Right lobe of liver (tissue), 6 donors: Measurements from ENCODE around the gene ZDHHC6. TPM values are rescaled to one million over a fixed set of nuclear protein-coding genes. Genes with fewer than 3 reads are reported as not detected.

Experiments
- ATAC-seq, 4 donors: fragments of 200-7000 bp; cut with Tn5 transposase; one replicate each; pipeline ENCODE4 v1.9.1; 2020; ENCODE audit warnings: mild to moderate bottlenecking in 4 of 4, moderate library complexity in 4 of 4
- DNase-seq, 3 donors: peaks; one replicate each; pipeline ENCODE4 v3.0.0-alpha.2; 2020
- H3K27ac ChIP-seq, 3 donors: fragments of 200-600 bp; one replicate each; pipeline ENCODE4 v1.8.0; 2022
- H3K27me3 ChIP-seq, 2 donors: fragments of 200-600 bp; one replicate each; pipeline ENCODE4 v1.8.0; 2022
- H3K36me3 ChIP-seq, 4 donors: fragments of 200-600 bp; sonication (generic) in 1 of 4; one replicate each; pipeline versions ENCODE4 v1.5.1 to v1.8.0; 2017 to 2022; ENCODE audit warnings: control low read depth in 1 of 4
- H3K4me1 ChIP-seq, 4 donors: fragments of 200-600 bp; sonication (generic) in 1 of 4; one replicate each; pipeline versions ENCODE4 v1.5.1 to v1.8.0; 2017 to 2022; ENCODE audit warnings: control low read depth in 1 of 4
- H3K4me3 ChIP-seq, 3 donors: fragments of 200-600 bp; one replicate each; pipeline ENCODE4 v1.8.0; 2022
- H3K9me3 ChIP-seq, 4 donors: fragments of 200-600 bp; sonication (generic) in 1 of 4; one replicate each; pipeline versions ENCODE4 v1.5.1 to v1.8.0; 2017 to 2022; ENCODE audit warnings: control low read depth in 1 of 4
- CTCF ChIP-seq, 4 donors: fragments of 200-600 bp in 3 of 4; fragments of 450-650 bp in 1 of 4; IDR thresholded peaks; one replicate each; pipeline versions ENCODE4 v1.5.1 to v1.8.0; 2016 to 2022; ENCODE audit warnings: antibody characterized with exemption in 4 of 4, mild to moderate bottlenecking in 2 of 4
- POLR2A ChIP-seq: fragments of 450-650 bp; IDR thresholded peaks from one replicate; pipeline ENCODE4 v1.6.1; 2017; ENCODE audit warnings: antibody characterized with exemption, mild to moderate bottlenecking
- WGBS: methylation state at CpG from one replicate; pipeline ENCODE4 v1.1.6; 2018; ENCODE audit warnings: low coverage, low lambda C conversion rate; ENCODE audit not compliant: insufficient coverage; ENCODE audit errors: missing lambda C conversion rate; 5-methylcytosine and 5-hydroxymethylcytosine counted together
- intact Hi-C, 2 donors: fragments of 100-400 bp; cut with DNase I; formaldehyde crosslinking; loops; one replicate each; pipeline versions ENCODE4 v1.11.2 to v1.14.1; 2022
- total RNA-seq, 6 experiments: library from RNA; depleted of rRNA in 2 of 6; stranded (reverse); fragments of >200 nt in 2 of 6; fragmentation: NEBNext Ultra II Directional in 3 of 6; extraction: Animal tissue kit (Norgen Biotek cat#: 25700) in 3 of 6; gene quantifications; one replicate each; pipeline versions ENCODE4 v1.1.0 to v1.2.4, GENCODE V29; 2016 to 2023
- donor health status: DM: no; HTN: yes; CAD: no.
- donor health status: DM: no; HTN: no; CAD: no.
- donor health status: DM: no; HTN: no; CAD: no.
- donor health status: DM: no; HTN: yes; CAD: no.
- donor health status: DM: no; HTN: yes; CAD: no.

The ZDHHC6 gene
- total RNA-seq, 6 experiments from 2014 or later, result 12.2 to 23.0 (median 16.0) TPM

- intact Hi-C loops, result no loop called here
- WGBS, result 75% methylated on average over 1 of the region's 1 CpG
- TF ChIP-seq POLR2A, result no peak
- Histone ChIP-seq H3K9me3 (no peaks in the 10 kb centered on the region), H3K4me1 (peaks cover 0 to 6% (median 3%) of the 10 kb centered on the region in 4 donors), H3K36me3 (peaks cover 0 to 60% (median 7%) of the 10 kb centered on the region in 4 donors), H3K4me3 (no peak overlapping the region), H3K27me3 (no peaks in the 10 kb centered on the region), H3K27ac (no peak overlapping the region)
- DNase-seq, result no peak
- no peak for ATAC-seq
Observed at GRCh38 chr10:112441520-112441919, 5.2 kb downstream of the ZDHHC6 start.

GRCh38 chr10:112438356-112438755 is 8.4 kb downstream of the ZDHHC6 start:
- Histone ChIP-seq H3K4me3 (no peak overlapping the region), H3K27me3 (no peaks in the 10 kb centered on the region), H3K4me1 (no peaks in the 10 kb centered on the region), H3K27ac (no peak overlapping the region), H3K36me3 (peaks cover 0 to 66% (median 7%) of the 10 kb centered on the region in 4 donors), H3K9me3 (no peaks in the 10 kb centered on the region)
- intact Hi-C loops, result no loop called here
- TF ChIP-seq CTCF (IDR thresholded peaks at IDR 0.05) (no peak), POLR2A (no peak)
- WGBS, result 85% methylated on average over 4 of the region's 4 CpGs
- ATAC-seq (no peak), DNase-seq (no peak)

GRCh38 chr10:112434988-112435619 is 11.6 kb downstream of the ZDHHC6 start:
- DNase-seq (no peak), ATAC-seq (peak; percentile 43 to 69 (median 64))

GRCh38 chr10:112433136-112433535 is 13.6 kb downstream of the ZDHHC6 start:
- TF ChIP-seq POLR2A (no peak), CTCF (IDR thresholded peaks at IDR 0.05) (no peak)
- Histone ChIP-seq H3K27me3 (no peaks in the 10 kb centered on the region), H3K36me3 (peaks cover 0 to 61% (median 5%) of the 10 kb centered on the region in 4 donors), H3K27ac (no peak overlapping the region), H3K9me3 (no peaks in the 10 kb centered on the region), H3K4me3 (no peak overlapping the region), H3K4me1 (no peaks in the 10 kb centered on the region)
- WGBS, result 93% methylated on average over 2 of the region's 2 CpGs
- no peak for ATAC-seq
- intact Hi-C loops, result no loop called here
- no peak for DNase-seq

More at GRCh38 chr10:112434988-112435619, 11.6 kb downstream of the ZDHHC6 start:
- Histone ChIP-seq H3K27ac (no peak overlapping the region), H3K4me1 (no peaks in the 10 kb centered on the region), H3K27me3 (no peaks in the 10 kb centered on the region), H3K4me3 (no peak overlapping the region), H3K9me3 (no peaks in the 10 kb centered on the region), H3K36me3 (peaks cover 0 to 68% (median 5%) of the 10 kb centered on the region in 4 donors)
- intact Hi-C loops, result no loop called here
- TF ChIP-seq CTCF (IDR thresholded peaks at IDR 0.05), result peak; percentile 53 to 65 (median 56)
- TF ChIP-seq POLR2A, result no peak
- WGBS, result 72% methylated on average over 2 of the region's 2 CpGs

- H3K9me3 ChIP-seq, result no peaks in the 10 kb centered on the region
- peak in 1 of 3 donors; percentile 46 for DNase-seq
- H3K36me3 ChIP-seq, result peaks cover 3 to 79% (median 21%) of the 10 kb centered on the region in 4 donors
- H3K4me3 ChIP-seq, result no peak overlapping the region
- peaks cover 0 to 3% (median 0%) of the 10 kb centered on the region in 4 donors for H3K4me1 ChIP-seq
- TF ChIP-seq POLR2A, result no peak
- TF ChIP-seq CTCF (IDR thresholded peaks at IDR 0.05), result no peak
- peak; percentile 29 to 59 (median 52) for ATAC-seq
- WGBS, result 37% methylated on average over 5 of the region's 15 CpGs
- H3K27me3 ChIP-seq, result no peaks in the 10 kb centered on the region
- intact Hi-C loops, result no loop called here
- H3K27ac ChIP-seq, result no peak overlapping the region
Observed at GRCh38 chr10:112429654-112430230, 17.0 kb downstream of the ZDHHC6 start.
